CD4-positive, alpha-beta T cell (primary cell): ENCODE results near the gene NUP62. TPM values are rescaled to one million over a fixed set of nuclear protein-coding genes. Genes with fewer than 3 reads are reported as not detected.
A peak's percentile ranks its signal among the peaks of the same experiment; 100 is the strongest.

Experiments
- ATAC-seq: fragments of 200-7000 bp; cut with Tn5 transposase; one replicate; pipeline ENCODE4 v1.10.0; 2022; ENCODE audit warnings: mild to moderate bottlenecking; ENCODE audit not compliant: poor library complexity
- CTCF ChIA-PET: fragments of 350-600 bp; sonication (Branson Sonifier 250); formaldehyde crosslinking; loops from one replicate; lab custom pipeline; 2021; ENCODE audit warnings: antibody characterized with exemption, inconsistent platforms; lab: Charles Lee
- POLR2A ChIA-PET: fragments of 350-600 bp; sonication (Branson Sonifier 250); formaldehyde crosslinking; loops from one replicate; lab custom pipeline; 2021; ENCODE audit warnings: antibody characterized with exemption, inconsistent platforms; lab: Charles Lee
- DNase-seq, 14 experiments: peaks; one replicate each; pipeline ENCODE4 v3.0.0-alpha.2; 2013 to 2020; ENCODE audit warnings: mixed read lengths in 2 of 14
- H3K27ac ChIP-seq, 2 donors: one replicate each; pipeline versions ENCODE4 v1.5.1 to v1.7.0; 2013; ENCODE audit warnings: low read length in 2 of 2, low read depth in 1 of 2, mild to moderate bottlenecking in 1 of 2
- H3K27me3 ChIP-seq, 2 experiments: 1 replicate in 1 of 2; 2 replicates in 1 of 2; pipeline versions ENCODE4 v1.6.1 to v1.7.0; 2013; ENCODE audit warnings: low read length in 2 of 2, control low read depth in 1 of 2, mild to moderate bottlenecking in 1 of 2, moderate library complexity in 1 of 2; ENCODE audit not compliant: insufficient read depth in 2 of 2, control insufficient read depth in 1 of 2
- H3K36me3 ChIP-seq: one replicate; pipeline ENCODE4 v1.6.1; 2013; ENCODE audit warnings: low read length, control low read depth; ENCODE audit not compliant: insufficient read depth
- H3K4me1 ChIP-seq: one replicate; pipeline ENCODE4 v1.6.1; 2013; ENCODE audit warnings: low read length, control low read depth; ENCODE audit not compliant: insufficient read depth
- H3K4me3 ChIP-seq: one replicate; pipeline ENCODE4 v1.5.1; 2013; ENCODE audit warnings: mild to moderate bottlenecking, low read length, moderate library complexity
- H3K9me3 ChIP-seq, 2 experiments: 1 replicate in 1 of 2; 2 replicates in 1 of 2; pipeline versions ENCODE4 v1.6.1 to v1.7.0; 2013; ENCODE audit warnings: low read length in 2 of 2, mild to moderate bottlenecking in 2 of 2, control low read depth in 1 of 2, moderate library complexity in 1 of 2; ENCODE audit not compliant: control insufficient read depth in 1 of 2, insufficient read depth in 1 of 2
- H3K27ac Mint-ChIP-seq: one replicate; pipeline ENCODE4 v1.8.0; 2020; ENCODE audit warnings: mixed read lengths
- H3K27me3 Mint-ChIP-seq: one replicate; pipeline ENCODE4 v1.8.0; 2021; ENCODE audit warnings: mixed read lengths
- H3K36me3 Mint-ChIP-seq: one replicate; pipeline ENCODE4 v1.8.0; 2021; ENCODE audit warnings: low read depth, mixed read lengths
- H3K4me1 Mint-ChIP-seq: one replicate; pipeline ENCODE4 v1.8.0; 2021; ENCODE audit warnings: low read depth, mixed read lengths
- H3K4me3 Mint-ChIP-seq: one replicate; pipeline ENCODE4 v1.8.0; 2020; ENCODE audit warnings: mild to moderate bottlenecking, mixed read lengths
- H3K9me3 Mint-ChIP-seq: one replicate; pipeline ENCODE4 v1.8.0; 2020; ENCODE audit warnings: mixed read lengths
- CTCF ChIP-seq: fragments of 200-600 bp; IDR thresholded peaks from one replicate; pipeline ENCODE4 v1.8.0; 2022; ENCODE audit warnings: antibody characterized with exemption, mild to moderate bottlenecking
- intact Hi-C, 2 experiments: fragments of 100-400 bp; cut with DNase I in 1 of 2; cut with micrococcal nuclease in 1 of 2; formaldehyde crosslinking; loops; one replicate each; pipeline versions ENCODE4 v1.15.1 to v1.9.0; 2023 to 2025; cut with DNase I, micrococcal nuclease
- total RNA-seq, 174 experiments: library from RNA in 2 of 174; stranded (reverse) in 2 of 174; gene quantifications; one replicate each; pipeline ENCODE4 v1.2.3 and lab custom pipeline; 2021 to 2026

NUP62 gene
- total RNA-seq, 2 experiments from 2014 or later: 19.2 to 21.7 TPM

GRCh38 chr19:49920624-49921363 is 8.5 kb downstream of the NUP62 start:
- Histone ChIP-seq H3K4me3 (no peak overlapping the region), H3K36me3 (peaks cover 70% of the 10 kb centered on the region), H3K27ac (no peak overlapping the region), H3K9me3 (no peaks in the 10 kb centered on the region), H3K4me1 (peaks cover 46% of the 10 kb centered on the region), H3K27me3 (no peaks in the 10 kb centered on the region)
- Mint-ChIP-seq H3K4me3 (no peak overlapping the region), H3K9me3 (no peaks in the 10 kb centered on the region), H3K27me3 (no peaks in the 10 kb centered on the region), H3K4me1 (peaks cover 13% of the 10 kb centered on the region), H3K27ac (no peak overlapping the region), H3K36me3 (peaks cover 61% of the 10 kb centered on the region)
- no peak for TF ChIP-seq CTCF
- CTCF ChIA-PET: no interaction called here
- ATAC-seq (no peak), DNase-seq (no peak)
- POLR2A ChIA-PET: no interaction called here
- intact Hi-C loops: no loop called here

GRCh38 chr19:49918089-49918488 is 11.2 kb downstream of the NUP62 start:
- H3K9me3 Mint-ChIP-seq: no peaks in the 10 kb centered on the region
- TF ChIP-seq CTCF: no peak
- no peaks in the 10 kb centered on the region for H3K9me3 ChIP-seq
- peaks cover 67% of the 10 kb centered on the region for H3K36me3 ChIP-seq
- no peak overlapping the region for H3K4me3 Mint-ChIP-seq
- DNase-seq (no peak), ATAC-seq (no peak)
- H3K4me3 ChIP-seq: no peak overlapping the region
- ChIA-PET POLR2A (no interaction called here), CTCF (interaction anchor here (1.0 to 1.1 kb wide), 2 partner anchors 11 to 28 kb away, joined by 3 read pairs; partner anchors contain the start of genes ATF5 and NUP62)
- no peak overlapping the region for H3K27ac ChIP-seq
- intact Hi-C loops: no loop called here
- no peak overlapping the region for H3K27ac Mint-ChIP-seq
- peaks cover 67% of the 10 kb centered on the region for H3K36me3 Mint-ChIP-seq
- H3K27me3 ChIP-seq: no peaks in the 10 kb centered on the region
- no peaks in the 10 kb centered on the region for H3K27me3 Mint-ChIP-seq
- peaks cover 20% of the 10 kb centered on the region for H3K4me1 Mint-ChIP-seq
- peaks cover 29% of the 10 kb centered on the region for H3K4me1 ChIP-seq

GRCh38 chr19:49916839-49917733 is 12.2 kb downstream of the NUP62 start:
- Histone ChIP-seq H3K9me3 (no peaks in the 10 kb centered on the region), H3K27me3 (no peaks in the 10 kb centered on the region), H3K4me1 (peaks cover 22% of the 10 kb centered on the region), H3K4me3 (no peak overlapping the region), H3K36me3 (peaks cover 63% of the 10 kb centered on the region), H3K27ac (no peak overlapping the region)
- Mint-ChIP-seq H3K27ac (no peak overlapping the region), H3K9me3 (no peaks in the 10 kb centered on the region), H3K27me3 (no peaks in the 10 kb centered on the region), H3K4me3 (no peak overlapping the region), H3K4me1 (peaks cover 24% of the 10 kb centered on the region), H3K36me3 (peaks cover 72% of the 10 kb centered on the region)
- ChIA-PET POLR2A (no interaction called here), CTCF (interaction anchor here (1.0 kb wide), 1 partner anchor 27 kb away, joined by 3 read pairs; no protein-coding TSS in a partner anchor)
- ATAC-seq: no peak
- no peak for TF ChIP-seq CTCF
- intact Hi-C loops: no loop called here
- peak in 1 of 14 experiments; percentile 49 for DNase-seq
